ENCODE results near the gene DIS3L2. TPM values are rescaled to one million over a fixed set of nuclear protein-coding genes. Genes with fewer than 3 reads are reported as not detected.

The DIS3L2 gene
- total RNA-seq, 1 experiment from 2014 or later = 22.7 TPM

DNA sequence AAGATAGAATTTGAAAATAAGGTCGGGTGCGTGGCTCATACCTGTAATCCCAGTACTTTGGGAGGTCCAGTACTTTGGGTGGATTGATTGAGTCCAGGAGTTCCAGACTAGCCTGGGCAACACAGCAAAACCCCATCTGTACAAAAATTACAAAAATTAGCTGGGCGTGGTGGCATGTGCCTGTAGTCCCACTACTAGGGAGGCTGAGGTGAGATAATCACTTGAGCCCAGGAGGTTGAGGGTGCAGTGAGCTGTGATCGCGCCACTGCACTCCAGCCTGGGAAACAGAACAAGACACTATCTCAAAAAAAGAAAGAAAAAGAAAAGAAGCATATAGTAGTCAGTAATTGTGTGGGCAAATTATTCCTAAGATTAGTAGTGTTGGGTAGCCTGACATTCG is 222.8 kb downstream of the DIS3L2 start:
- DNase-seq = no peak
- Histone ChIP-seq H3K4me3 (ENCODE audit: insufficient read depth, low read depth, low read length) (no peak overlapping the region), H3K27me3 (ENCODE audit: control insufficient read depth, insufficient read depth, low read length) (no peaks in the 10 kb centered on the region), H3K36me3 (replicated peaks; ENCODE audit: control insufficient read depth, insufficient read depth, low read length) (no peaks in the 10 kb centered on the region)

DNA sequence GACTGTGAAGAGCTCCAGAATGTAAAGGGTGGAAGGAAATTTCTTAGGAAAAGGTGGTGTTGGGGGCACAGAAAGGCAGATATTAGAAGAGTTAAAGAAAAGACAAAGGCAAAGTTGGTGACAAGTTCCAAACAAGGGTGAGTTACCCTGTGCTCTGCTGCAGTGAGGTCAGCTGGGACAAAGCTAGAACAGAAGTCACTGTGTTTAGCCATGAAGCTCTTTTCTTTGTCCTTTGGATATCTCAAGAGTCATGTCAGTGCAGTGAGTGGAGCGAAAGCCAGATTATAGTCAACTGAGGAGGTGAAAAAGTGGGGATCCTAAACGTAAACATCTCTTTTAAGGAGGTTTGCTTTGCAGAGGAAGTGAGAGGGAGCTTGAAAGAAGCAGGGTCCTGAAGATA is 229.3 kb downstream of the DIS3L2 start:
- Histone ChIP-seq H3K27me3 (ENCODE audit: control insufficient read depth, insufficient read depth, low read length) (no peaks in the 10 kb centered on the region), H3K36me3 (replicated peaks; ENCODE audit: control insufficient read depth, insufficient read depth, low read length) (no peaks in the 10 kb centered on the region), H3K4me3 (ENCODE audit: insufficient read depth, low read depth, low read length) (no peak overlapping the region)
- DNase-seq = no peak

DNA sequence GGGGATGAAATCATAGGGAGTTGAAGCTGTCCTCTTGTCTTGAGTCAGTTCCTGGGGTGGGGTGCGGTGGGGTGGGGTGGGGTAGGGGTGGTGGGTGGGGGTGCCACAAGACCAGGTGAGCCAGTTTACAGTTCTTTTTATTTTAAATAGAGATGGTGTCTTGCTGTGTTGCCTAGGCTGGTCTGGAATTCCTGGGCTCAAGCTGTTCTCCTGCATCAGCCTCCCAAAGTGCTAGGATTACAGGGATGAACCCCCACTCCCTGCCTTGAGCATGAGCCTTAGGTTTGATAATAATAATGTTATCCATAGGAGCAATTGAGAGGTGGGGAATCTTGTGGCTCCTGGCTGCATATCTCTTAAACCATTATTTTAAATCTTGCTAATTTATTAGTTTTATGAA is 234.0 kb downstream of the DIS3L2 start:
- no peak for DNase-seq
- Histone ChIP-seq H3K36me3 (replicated peaks; ENCODE audit: control insufficient read depth, insufficient read depth, low read length) (no peaks in the 10 kb centered on the region), H3K27me3 (ENCODE audit: control insufficient read depth, insufficient read depth, low read length) (no peaks in the 10 kb centered on the region), H3K4me3 (ENCODE audit: insufficient read depth, low read depth, low read length) (no peak overlapping the region)

DNA sequence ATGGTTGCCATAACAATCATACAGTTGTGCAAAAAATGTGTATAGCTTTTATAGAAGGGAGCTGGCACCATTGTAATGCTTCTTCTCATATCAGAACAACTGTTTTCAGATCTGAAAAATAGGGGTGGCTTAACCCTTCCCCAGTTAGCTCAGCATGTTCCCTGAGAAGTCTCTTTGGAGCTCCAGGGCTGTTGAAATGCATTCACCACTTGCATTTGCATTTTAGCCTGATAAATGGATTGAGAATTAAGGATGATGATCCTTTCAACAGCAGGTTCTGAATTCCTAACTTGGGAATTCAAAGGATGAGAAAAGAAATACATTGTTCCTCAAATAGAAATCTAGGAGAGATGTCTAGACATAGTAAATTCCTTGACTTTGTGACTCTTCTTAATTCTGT is 235.3 kb downstream of the DIS3L2 start:
- peak; percentile 43 for DNase-seq
- no peak overlapping the region for H3K4me3 ChIP-seq (ENCODE audit: insufficient read depth, low read depth, low read length)
- no peaks in the 10 kb centered on the region for H3K27me3 ChIP-seq (ENCODE audit: control insufficient read depth, insufficient read depth, low read length)
- H3K36me3 ChIP-seq (replicated peaks; ENCODE audit: control insufficient read depth, insufficient read depth, low read length) = no peaks in the 10 kb centered on the region

DNA sequence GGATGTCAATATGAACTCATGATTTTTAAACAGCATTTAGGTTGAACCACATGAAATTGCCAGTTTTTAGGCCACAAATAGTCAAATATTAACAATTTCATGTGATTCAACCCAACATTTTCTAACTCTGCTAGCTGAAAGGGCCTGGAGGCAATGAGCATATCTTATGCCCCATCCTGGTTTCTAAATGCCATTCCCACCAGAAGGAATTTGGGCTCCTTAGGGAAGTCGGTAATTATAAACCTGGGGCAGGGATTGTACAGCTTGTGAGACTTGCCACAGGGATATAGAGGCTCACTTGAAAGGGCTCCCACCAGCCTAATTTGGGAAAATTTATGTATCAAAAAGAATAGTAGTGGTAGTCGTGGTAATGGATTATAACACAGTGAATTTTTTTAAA is 238.7 kb downstream of the DIS3L2 start:
- Histone ChIP-seq H3K4me3 (ENCODE audit: insufficient read depth, low read depth, low read length) (no peak overlapping the region), H3K27me3 (ENCODE audit: control insufficient read depth, insufficient read depth, low read length) (no peaks in the 10 kb centered on the region), H3K36me3 (replicated peaks; ENCODE audit: control insufficient read depth, insufficient read depth, low read length) (no peaks in the 10 kb centered on the region; the same call in 1 of the 2 replicates)
- DNase-seq = no peak

DNA sequence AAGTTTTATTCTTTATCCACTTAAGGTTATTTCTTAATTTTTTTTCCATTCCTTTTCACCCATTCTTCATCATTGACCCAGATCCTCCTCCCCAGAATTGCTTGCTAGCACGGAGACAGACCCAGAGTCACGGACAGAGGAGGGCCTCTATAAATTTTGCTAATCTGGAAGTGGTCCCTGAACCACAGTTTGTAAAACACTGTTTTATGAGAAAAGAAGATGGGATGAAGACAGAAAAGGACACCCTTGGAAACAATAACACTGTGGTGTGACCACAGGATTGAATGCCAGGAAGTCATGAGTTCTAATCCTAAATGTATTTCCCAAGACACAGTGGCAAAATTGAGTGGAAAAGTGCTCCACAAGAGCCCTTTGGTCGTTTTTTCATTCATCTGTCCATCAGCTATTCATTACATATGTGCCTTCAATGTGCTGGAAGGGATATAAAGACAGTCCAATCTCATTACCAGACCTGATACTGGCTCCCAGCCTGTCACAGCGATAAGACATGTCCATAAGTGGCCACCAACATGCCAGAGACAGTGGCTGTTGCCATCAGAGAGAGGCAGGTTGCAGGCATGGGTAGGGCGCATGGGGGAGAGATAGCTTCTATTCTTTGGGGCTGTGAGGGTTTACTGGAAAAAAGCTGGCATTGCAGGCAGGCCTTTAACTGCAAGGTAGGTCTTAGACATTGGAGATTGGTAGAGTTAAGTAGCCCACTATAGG is 241.8 kb downstream of the DIS3L2 start:
- H3K4me3 ChIP-seq (ENCODE audit: insufficient read depth, low read depth, low read length) = no peak overlapping the region
- no peaks in the 10 kb centered on the region; the same call in 1 of the 2 replicates for H3K36me3 ChIP-seq (replicated peaks; ENCODE audit: control insufficient read depth, insufficient read depth, low read length)
- no peak for DNase-seq
- H3K27me3 ChIP-seq (ENCODE audit: control insufficient read depth, insufficient read depth, low read length) = no peaks in the 10 kb centered on the region

DNA sequence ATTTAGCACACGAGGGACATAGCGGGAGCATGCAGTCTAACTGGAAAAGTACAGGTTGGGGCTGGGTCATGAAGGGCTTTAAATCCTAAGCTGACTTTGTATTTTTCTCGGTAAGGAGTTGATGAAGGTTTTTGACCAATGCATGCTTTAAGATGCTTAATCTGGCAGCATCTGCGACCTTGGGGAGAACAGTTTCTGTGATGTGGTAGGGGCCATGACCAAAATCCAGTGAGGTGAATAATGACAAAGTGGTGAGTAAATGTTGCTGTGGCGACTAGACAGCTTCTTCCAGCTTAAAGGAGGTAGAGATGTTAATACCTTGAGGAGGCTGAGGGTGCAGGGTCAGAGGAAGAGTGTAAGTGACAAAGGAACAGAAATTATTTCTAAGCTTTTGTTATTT is 242.4 kb downstream of the DIS3L2 start:
- Histone ChIP-seq H3K36me3 (replicated peaks; ENCODE audit: control insufficient read depth, insufficient read depth, low read length) (no peaks in the 10 kb centered on the region; the same call in 1 of the 2 replicates), H3K4me3 (ENCODE audit: insufficient read depth, low read depth, low read length) (no peak overlapping the region), H3K27me3 (ENCODE audit: control insufficient read depth, insufficient read depth, low read length) (no peaks in the 10 kb centered on the region)
- no peak for DNase-seq

DNA sequence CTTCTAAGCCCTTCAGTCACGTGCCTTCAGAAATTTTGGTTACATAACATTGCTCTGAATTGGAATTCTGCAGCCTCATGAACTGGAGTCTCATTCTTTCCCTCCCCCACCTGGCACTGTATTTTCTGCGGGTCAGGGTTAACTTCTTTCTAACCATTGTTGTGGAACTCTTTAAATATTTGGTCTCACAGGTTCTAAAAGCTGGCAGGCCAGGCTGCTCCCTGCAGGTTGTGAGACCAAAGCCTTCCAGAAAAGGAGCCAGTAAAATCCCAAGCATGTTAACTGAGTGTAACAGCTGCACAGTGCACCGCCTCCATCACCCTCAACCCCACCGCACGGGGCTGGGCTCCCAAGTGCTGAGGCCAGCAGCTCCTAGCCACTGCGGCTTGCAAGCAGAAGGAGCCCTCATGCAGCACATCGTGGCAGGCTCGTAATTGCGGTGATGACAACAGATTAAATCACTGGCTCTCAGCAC is 243.0 kb downstream of the DIS3L2 start:
- Histone ChIP-seq H3K4me3 (ENCODE audit: insufficient read depth, low read depth, low read length) (no peak overlapping the region), H3K27me3 (ENCODE audit: control insufficient read depth, insufficient read depth, low read length) (no peaks in the 10 kb centered on the region), H3K36me3 (replicated peaks; ENCODE audit: control insufficient read depth, insufficient read depth, low read length) (no peaks in the 10 kb centered on the region; the same call in 1 of the 2 replicates)
- DNase-seq = no peak

DNA sequence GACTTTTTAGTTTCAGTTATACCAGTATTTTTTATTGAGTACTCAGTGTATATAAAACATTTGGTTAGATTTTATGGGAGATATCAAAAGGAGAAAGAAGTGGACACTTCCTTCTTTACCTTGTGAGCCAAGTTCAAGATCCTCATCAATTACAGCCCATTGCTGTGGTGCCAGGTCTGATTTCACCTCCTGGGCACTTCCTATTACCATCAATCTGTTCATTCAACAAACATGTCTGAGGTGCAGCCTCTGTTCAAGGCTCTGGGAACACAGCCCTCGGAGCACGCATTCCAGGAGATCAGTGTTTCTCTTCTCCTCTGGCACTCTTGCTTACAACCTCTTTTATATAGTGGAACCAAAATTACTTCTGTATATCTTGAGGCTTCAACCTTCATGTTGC is 245.7 kb downstream of the DIS3L2 start:
- no peak for DNase-seq
- H3K36me3 ChIP-seq (replicated peaks; ENCODE audit: control insufficient read depth, insufficient read depth, low read length) = no peaks in the 10 kb centered on the region; the same call in none of the 2 replicates
- H3K27me3 ChIP-seq (ENCODE audit: control insufficient read depth, insufficient read depth, low read length) = no peaks in the 10 kb centered on the region
- H3K4me3 ChIP-seq (ENCODE audit: insufficient read depth, low read depth, low read length) = no peak overlapping the region

DNA sequence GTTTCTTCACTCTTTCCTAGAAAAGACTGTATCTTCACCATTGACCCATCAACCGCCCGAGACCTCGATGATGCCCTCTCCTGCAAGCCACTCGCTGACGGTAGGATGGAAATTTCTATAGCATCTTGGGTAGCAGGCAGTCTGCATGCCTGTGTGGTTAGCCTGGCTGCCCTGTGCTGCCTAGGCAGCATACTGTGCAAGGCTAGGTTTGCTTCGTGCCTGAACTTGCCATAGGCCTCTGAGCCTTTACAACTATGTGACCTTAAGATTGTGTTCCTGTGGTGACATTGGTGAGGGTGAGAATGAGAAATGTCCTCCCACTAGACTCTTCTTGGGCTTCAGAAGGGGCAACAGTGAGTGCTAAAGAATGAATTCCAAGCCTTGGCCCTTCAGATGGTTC is 248.8 kb downstream of the DIS3L2 start:
- Histone ChIP-seq H3K4me3 (ENCODE audit: insufficient read depth, low read depth, low read length) (no peak overlapping the region), H3K36me3 (replicated peaks; ENCODE audit: control insufficient read depth, insufficient read depth, low read length) (no peaks in the 10 kb centered on the region; the same call in 1 of the 2 replicates), H3K27me3 (ENCODE audit: control insufficient read depth, insufficient read depth, low read length) (no peaks in the 10 kb centered on the region)
- DNase-seq = no peak

DNA sequence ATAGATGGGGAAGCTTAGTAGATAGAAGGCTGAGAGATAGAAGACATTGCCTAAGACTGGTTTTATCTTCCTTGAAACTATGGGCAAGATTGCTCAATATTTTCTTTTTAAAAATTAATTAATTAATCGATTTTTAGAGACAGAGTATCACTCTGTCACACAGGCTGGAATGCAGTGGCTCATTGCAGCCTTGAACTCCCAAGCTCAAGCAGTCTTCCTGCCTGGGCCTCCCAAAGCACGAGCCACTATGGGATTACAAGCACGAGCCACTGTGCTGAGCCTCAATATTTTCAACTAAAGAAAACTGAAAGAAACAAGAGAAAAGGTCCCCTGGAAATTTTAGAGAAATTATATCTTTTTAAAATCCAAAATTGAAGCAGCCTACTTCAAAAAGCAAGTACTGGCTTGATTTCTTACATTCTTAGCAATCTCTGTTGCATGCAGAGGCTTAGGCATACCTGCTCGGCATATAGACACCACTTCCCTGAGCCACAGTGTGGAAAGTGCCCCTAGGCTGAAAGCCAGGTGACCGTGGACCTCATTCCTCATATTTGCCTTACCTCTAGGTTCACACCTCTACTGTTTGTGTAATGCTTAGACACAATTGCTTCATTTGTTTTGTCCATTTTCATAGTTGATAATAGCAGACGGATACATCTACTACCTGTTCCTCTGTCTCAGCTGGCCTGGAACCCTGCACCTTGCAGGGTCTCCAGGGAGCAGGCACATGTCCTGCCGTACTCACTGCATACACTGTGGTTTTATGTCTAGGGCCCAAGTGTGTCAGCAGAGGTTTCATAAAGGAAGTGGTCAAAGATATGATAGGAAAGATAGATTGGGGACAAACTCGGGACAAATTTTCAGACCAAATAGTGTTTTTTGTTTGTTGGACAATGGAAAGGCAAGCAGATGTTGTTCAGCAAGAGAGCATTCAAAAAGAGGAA is 250.5 kb downstream of the DIS3L2 start:
- Histone ChIP-seq H3K27me3 (ENCODE audit: control insufficient read depth, insufficient read depth, low read length) (no peaks in the 10 kb centered on the region), H3K4me3 (ENCODE audit: insufficient read depth, low read depth, low read length) (no peak overlapping the region)

DNA sequence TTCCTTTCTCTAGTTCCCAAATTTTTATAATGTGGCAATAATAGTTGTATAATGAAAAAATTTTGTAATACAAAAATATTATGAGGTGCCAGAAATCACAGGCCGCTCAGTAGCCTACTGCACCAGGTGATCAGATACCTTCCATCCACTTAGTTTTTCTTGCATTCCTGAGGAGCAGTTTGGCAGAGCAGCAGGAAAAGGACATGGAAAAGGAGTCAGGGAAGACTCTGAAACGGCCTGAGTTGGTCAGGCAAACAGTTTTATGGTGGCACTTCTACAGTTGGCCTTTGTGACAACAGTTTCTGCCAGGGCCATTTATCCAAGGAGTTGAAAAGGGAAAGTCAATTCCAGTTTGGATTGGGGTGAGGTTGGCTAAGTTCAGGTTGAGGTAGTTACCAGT is 251.7 kb downstream of the DIS3L2 start:
- no peak for DNase-seq
- no peaks in the 10 kb centered on the region for H3K27me3 ChIP-seq (ENCODE audit: control insufficient read depth, insufficient read depth, low read length)
- no peaks in the 10 kb centered on the region; the same call in 1 of the 2 replicates for H3K36me3 ChIP-seq (replicated peaks; ENCODE audit: control insufficient read depth, insufficient read depth, low read length)
- H3K4me3 ChIP-seq (ENCODE audit: insufficient read depth, low read depth, low read length) = no peak overlapping the region

More for the DNA sequence above, 250.5 kb downstream of the DIS3L2 start:
- no peak for DNase-seq
- H3K36me3 ChIP-seq (replicated peaks; ENCODE audit: control insufficient read depth, insufficient read depth, low read length) = no peaks in the 10 kb centered on the region; the same call in 1 of the 2 replicates

DNA sequence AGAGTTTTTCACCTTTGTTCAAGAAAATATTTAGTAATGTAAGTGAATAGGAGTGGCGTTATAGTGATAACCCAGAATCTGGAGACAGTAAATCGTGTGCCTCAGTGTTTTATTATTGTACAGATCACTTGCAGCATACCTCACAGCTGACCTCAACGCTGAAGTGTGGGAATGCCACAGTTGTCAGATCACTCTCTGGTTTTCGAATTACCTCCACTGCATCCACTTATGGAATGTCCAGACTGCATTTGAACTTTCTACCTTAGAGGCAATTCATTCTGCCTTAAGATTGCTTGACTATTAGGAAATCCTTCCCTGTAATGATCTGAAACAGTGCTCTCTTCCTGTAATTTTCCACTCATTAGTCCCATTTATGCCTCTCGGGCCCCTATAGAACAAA is 252.5 kb downstream of the DIS3L2 start:
- no peak for DNase-seq
- Histone ChIP-seq H3K36me3 (replicated peaks; ENCODE audit: control insufficient read depth, insufficient read depth, low read length) (no peaks in the 10 kb centered on the region; the same call in 1 of the 2 replicates), H3K4me3 (ENCODE audit: insufficient read depth, low read depth, low read length) (no peak overlapping the region), H3K27me3 (ENCODE audit: control insufficient read depth, insufficient read depth, low read length) (no peaks in the 10 kb centered on the region)

DNA sequence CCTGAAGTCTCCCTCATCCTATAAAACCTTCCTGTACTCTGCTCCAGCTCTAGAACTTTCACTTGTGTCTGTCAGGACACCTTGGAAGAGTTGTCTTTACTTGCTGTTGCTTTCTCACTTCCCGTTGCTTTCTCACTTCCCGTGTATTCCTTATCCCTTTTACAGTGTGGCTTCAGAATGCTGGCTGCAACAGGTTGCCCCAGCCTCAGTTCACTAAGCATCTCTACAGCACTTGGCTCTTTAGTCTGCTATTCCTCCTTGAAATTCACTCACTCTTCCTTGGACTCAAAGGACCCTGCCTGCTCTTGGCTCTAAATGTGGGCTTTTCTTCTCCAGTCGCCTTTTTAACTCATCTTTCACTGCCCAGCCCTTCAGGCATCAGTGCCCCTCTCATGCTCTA is 254.5 kb downstream of the DIS3L2 start:
- no peak for DNase-seq
- Histone ChIP-seq H3K4me3 (ENCODE audit: insufficient read depth, low read depth, low read length) (no peak overlapping the region), H3K36me3 (replicated peaks; ENCODE audit: control insufficient read depth, insufficient read depth, low read length) (no peaks in the 10 kb centered on the region), H3K27me3 (ENCODE audit: control insufficient read depth, insufficient read depth, low read length) (no peaks in the 10 kb centered on the region)

All from H7 (cell line).